Spleen (tissue), 7 donors: ENCODE measurements around the gene SLC45A3.

Source experiments
- CTCF ChIP-seq, 11 experiments: fragments of 200-600 bp in 7 of 11; fragments of 450-650 bp in 4 of 11; sonication (generic) in 4 of 11; IDR thresholded peaks in 8 of 11; conservative IDR thresholded peaks in 3 of 11; 1 replicate in 7 of 11; 2 replicates in 4 of 11; pipeline versions ENCODE4 v1.4.0 to v1.8.0; 2016 to 2021; ENCODE audit warnings: antibody characterized with exemption in 11 of 11, inconsistent platforms in 4 of 11, mild to moderate bottlenecking in 1 of 11
- POLR2AphosphoS5 ChIP-seq, 3 donors: sonication (generic); formaldehyde crosslinking; IDR thresholded peaks; one replicate each; pipeline ENCODE4 v1.5.1; 2017; ENCODE audit warnings: antibody characterized with exemption in 3 of 3
- donor health status: DM: no; HTN: no; CAD: no; lungs with moderate emphysema.
- donor health status: DM: no; HTN: no; CAD: no.
- donor health status: DM: no; HTN: no; CAD: no.

GRCh38 chr1:205660361-205660760 lies 19.9 kb downstream of the SLC45A3 start:
- TF ChIP-seq POLR2AphosphoS5 (IDR thresholded peaks at IDR 0.05) = peak in 1 of 3 donors; percentile 12
- no peak for TF ChIP-seq CTCF (IDR thresholded peaks at IDR 0.05 in 8 of 11, conservative IDR thresholded peaks at IDR 0.05 in 3 of 11)
